ENCODE data around the gene MT1A. TPM values are rescaled to one million over a fixed set of nuclear protein-coding genes. Genes with fewer than 3 reads are reported as not detected.
"Not testable (repeated sequence)": the region's sequence is repeated elsewhere in the genome, so short reads cannot be mapped to it uniquely, and the experiment has no call there.

The MT1A gene
- polyA plus RNA-seq, 1 of the 3 experiments (the other 2 are of a cell fraction), result 5.4 TPM

- H2AFZ ChIP-seq (ENCODE audit: low read depth); H3K27ac ChIP-seq (ENCODE audit: low read depth in 2 of 2, low read length in 1 of 2); H3K79me2 ChIP-seq (ENCODE audit: insufficient read depth); H3K36me3 ChIP-seq (replicated peaks in 1 of 2; ENCODE audit: control insufficient read depth in 1 of 2, insufficient read depth in 2 of 2, low read length in 1 of 2); H4K20me1 ChIP-seq (ENCODE audit: insufficient read depth); H3K4me2 ChIP-seq; DNase-seq; POLR2A ChIA-PET; H3K9me2 ChIP-seq; H3K9me3 ChIP-seq; H3K4me3 ChIP-seq (ENCODE audit: low read depth in 2 of 2, low read length in 1 of 2); H3F3A ChIP-seq (replicated peaks; ENCODE audit: insufficient read depth); H3K9ac ChIP-seq; H3K4me1 ChIP-seq (ENCODE audit: control insufficient read depth in 1 of 2, insufficient read depth in 2 of 2, low read depth in 1 of 2, low read length in 1 of 2): not testable (repeated sequence)
- CTCF ChIA-PET, result interaction anchor here (1.5 kb wide), 1 partner anchor 84 kb away, joined by 3 read pairs; no protein-coding TSS in a partner anchor
- 69% methylated on average over 2 of the region's 2 CpGs for WGBS (ENCODE audit: low lambda C conversion rate)
- peaks cover 33% of the 10 kb centered on the region for H3K27me3 ChIP-seq (ENCODE audit: insufficient read depth)
These were observed 33.2 kb downstream of the MT1A start for GRCh38 chr16:56671691-56672090.

- H3K36me3 ChIP-seq (replicated peaks in 1 of 2; ENCODE audit: control insufficient read depth in 1 of 2, insufficient read depth in 2 of 2, low read length in 1 of 2); H2AFZ ChIP-seq (ENCODE audit: low read depth); H4K20me1 ChIP-seq (ENCODE audit: insufficient read depth); H3K9me3 ChIP-seq; H3K9me2 ChIP-seq; H3K9ac ChIP-seq; H3K4me1 ChIP-seq (ENCODE audit: control insufficient read depth in 1 of 2, insufficient read depth in 2 of 2, low read depth in 1 of 2, low read length in 1 of 2); H3K4me3 ChIP-seq (ENCODE audit: low read depth in 2 of 2, low read length in 1 of 2); POLR2A ChIA-PET; H3K27ac ChIP-seq (ENCODE audit: low read depth in 2 of 2, low read length in 1 of 2); H3K4me2 ChIP-seq; H3F3A ChIP-seq (replicated peaks; ENCODE audit: insufficient read depth); H3K79me2 ChIP-seq (ENCODE audit: insufficient read depth); DNase-seq: not testable (repeated sequence)
- CTCF ChIA-PET, result interaction anchor here (1.5 kb wide), 1 partner anchor 85 kb away, joined by 3 read pairs; no protein-coding TSS in a partner anchor
- H3K27me3 ChIP-seq (ENCODE audit: insufficient read depth), result peaks cover 33% of the 10 kb centered on the region
- WGBS (ENCODE audit: low lambda C conversion rate), result 71% methylated on average over 3 of the region's 3 CpGs
These were observed 33.7 kb downstream of the MT1A start for GRCh38 chr16:56672171-56672570.

GRCh38 chr16:56672761-56673536 lies 34.5 kb downstream of the MT1A start:
- ChIA-PET CTCF (interaction anchor here (1.0 to 1.5 kb wide), 3 partner anchors 36 to 86 kb away, joined by 3 to 4 read pairs (median 3); no protein-coding TSS in a partner anchor), POLR2A (no interaction called here)
- no peak overlapping the region for H3K4me2 ChIP-seq
- H2AFZ ChIP-seq (ENCODE audit: low read depth), result no peak overlapping the region
- H3K27me3 ChIP-seq (ENCODE audit: insufficient read depth), result peaks cover 33% of the 10 kb centered on the region
- H4K20me1 ChIP-seq (ENCODE audit: insufficient read depth), result no peaks in the 10 kb centered on the region
- 85% methylated on average over 10 of the region's 11 CpGs for WGBS (ENCODE audit: low lambda C conversion rate)
- H3K9me2 ChIP-seq, result no peaks in the 10 kb centered on the region
- no peaks in the 10 kb centered on the region for H3K9me3 ChIP-seq
- no peak for TF ChIP-seq RXRA (IDR thresholded peaks at IDR 0.05; ENCODE audit: borderline replicate concordance, low read depth)
- no peak for TF ChIP-seq MXI1 (IDR thresholded peaks at IDR 0.05; ENCODE audit: low read depth, low read length)
- TF ChIP-seq TEAD4 (IDR thresholded peaks at IDR 0.05; ENCODE audit: borderline replicate concordance, insufficient read depth), result no peak
- TF ChIP-seq GATA2 (CRISPR knock-in tag; IDR thresholded peaks at IDR 0.05), result no peak
- no peak for TF ChIP-seq SIN3A (IDR thresholded peaks at IDR 0.05; ENCODE audit: borderline replicate concordance, low read depth, low read length)
- TF ChIP-seq MEF2A (IDR thresholded peaks at IDR 0.05; ENCODE audit: borderline replicate concordance, low read depth), result no peak
- no peak for TF ChIP-seq CHD2 (IDR thresholded peaks at IDR 0.05; ENCODE audit: low read length, partially characterized antibody)
- TF ChIP-seq USF1 (IDR thresholded peaks at IDR 0.05; ENCODE audit: borderline replicate concordance, low read depth), result no peak
- no peak for TF ChIP-seq PBX3 (IDR thresholded peaks at IDR 0.05)
- no peak for TF ChIP-seq GABPA (IDR thresholded peaks at IDR 0.05; ENCODE audit: low read depth)
- no peak for TF ChIP-seq NFIC (IDR thresholded peaks at IDR 0.05; ENCODE audit: borderline replicate concordance)
- TF ChIP-seq RCOR1 (IDR thresholded peaks at IDR 0.05; ENCODE audit: low read length), result no peak
- no peak for TF ChIP-seq USF2 (IDR thresholded peaks at IDR 0.05; ENCODE audit: borderline replicate concordance, low read depth, low read length)
- H3K36me3 ChIP-seq (replicated peaks in 1 of 2; ENCODE audit: control insufficient read depth in 1 of 2, insufficient read depth in 2 of 2, low read length in 1 of 2), result no peaks in the 10 kb centered on the region
- H3K27ac ChIP-seq (ENCODE audit: low read depth in 2 of 2, low read length in 1 of 2), result no peak overlapping the region
- no peak overlapping the region for H3K4me3 ChIP-seq (ENCODE audit: low read depth in 2 of 2, low read length in 1 of 2)
- H3F3A ChIP-seq (replicated peaks; ENCODE audit: insufficient read depth), result no peaks in the 10 kb centered on the region
- no peak overlapping the region for H3K9ac ChIP-seq
- no peak for DNase-seq
- H3K79me2 ChIP-seq (ENCODE audit: insufficient read depth), result no peaks in the 10 kb centered on the region
- no peaks in the 10 kb centered on the region; a peak in 1 of 4 replicates for H3K4me1 ChIP-seq (ENCODE audit: control insufficient read depth in 1 of 2, insufficient read depth in 2 of 2, low read depth in 1 of 2, low read length in 1 of 2)

All from SK-N-SH (cell line).